Activated CD8-positive, alpha-beta memory T cell treated with anti-CD3 and anti-CD28 coated beads, Interleukin-2, amount 50 U/mL, for 4 hours (primary cell): ENCODE results near the gene PPP2R2D.
A peak's percentile ranks its signal among the peaks of the same experiment; 100 is the strongest.

Experiments used
- DNase-seq: peaks from one replicate; pipeline ENCODE4 v3.0.0-alpha.2; 2020

PPP2R2D gene

GRCh38 chr10:131954356-131954965 lies 53.7 kb downstream of the PPP2R2D start:
- no peak for DNase-seq

- DNase-seq: no peak
These were observed 55.0 kb downstream of the PPP2R2D start for GRCh38 chr10:131955591-131956340.

- DNase-seq: no peak
These were observed 59.0 kb downstream of the PPP2R2D start for GRCh38 chr10:131959841-131960240.

GRCh38 chr10:131960631-131961046 lies 59.8 kb downstream of the PPP2R2D start:
- no peak for DNase-seq

GRCh38 chr10:131961047-131961776 lies 60.4 kb downstream of the PPP2R2D start:
- no peak for DNase-seq

- no peak for DNase-seq
These were observed 61.2 kb downstream of the PPP2R2D start for GRCh38 chr10:131961777-131962662.

GRCh38 chr10:131963350-131963749 lies 62.5 kb downstream of the PPP2R2D start:
- DNase-seq: no peak

- no peak for DNase-seq
These were observed 63.0 kb downstream of the PPP2R2D start for GRCh38 chr10:131963811-131964210.

- no peak for DNase-seq
These were observed 63.5 kb downstream of the PPP2R2D start for GRCh38 chr10:131964298-131964697.

- no peak for DNase-seq
These were observed 68.1 kb downstream of the PPP2R2D start for GRCh38 chr10:131968949-131969348.

- no peak for DNase-seq
These were observed 70.1 kb downstream of the PPP2R2D start for GRCh38 chr10:131970946-131971345.

GRCh38 chr10:131971591-131971990 lies 70.8 kb downstream of the PPP2R2D start:
- DNase-seq: no peak

GRCh38 chr10:131972474-131973071 lies 71.8 kb downstream of the PPP2R2D start:
- no peak for DNase-seq

GRCh38 chr10:131973160-131973951 lies 72.5 kb downstream of the PPP2R2D start:
- peak; percentile 28 for DNase-seq

GRCh38 chr10:131974034-131974817 lies 73.4 kb downstream of the PPP2R2D start:
- no peak for DNase-seq

- no peak for DNase-seq
These were observed 74.2 kb downstream of the PPP2R2D start for GRCh38 chr10:131975003-131975402.

- no peak for DNase-seq
These were observed 75.0 kb downstream of the PPP2R2D start for GRCh38 chr10:131975796-131976195.

- DNase-seq: no peak
These were observed 76.7 kb downstream of the PPP2R2D start for GRCh38 chr10:131977323-131978096.

GRCh38 chr10:131978366-131978765 lies 77.6 kb downstream of the PPP2R2D start:
- DNase-seq: no peak

GRCh38 chr10:131978851-131979250 lies 78.0 kb downstream of the PPP2R2D start:
- DNase-seq: no peak
